Sigmoid colon (tissue), 7 donors: ENCODE results near the gene NBPF1. TPM values are rescaled to one million over a fixed set of nuclear protein-coding genes. Genes with fewer than 3 reads are reported as not detected.
"Not testable (repeated sequence)": the region's sequence is repeated elsewhere in the genome, so short reads cannot be mapped to it uniquely, and the experiment has no call there.

Source experiments
- DNase-seq: peaks from one replicate; pipeline ENCODE4 v3.0.0-alpha.2; 2019
- H3K27ac ChIP-seq, 4 donors: fragments of 200-600 bp; sonication (generic); one replicate each; pipeline ENCODE4 v1.5.1; 2016 to 2019; ENCODE audit warnings: mild to moderate bottlenecking in 1 of 4
- H3K27me3 ChIP-seq, 3 donors: fragments of 200-600 bp; sonication (generic); one replicate each; pipeline ENCODE4 v1.5.1; 2019; ENCODE audit warnings: mild to moderate bottlenecking in 1 of 3
- H3K36me3 ChIP-seq, 4 donors: fragments of 200-600 bp; sonication (generic); one replicate each; pipeline ENCODE4 v1.5.1; 2016 to 2019
- H3K4me1 ChIP-seq, 4 donors: fragments of 200-600 bp; sonication (generic); one replicate each; pipeline ENCODE4 v1.5.1; 2017 to 2019
- H3K4me3 ChIP-seq, 4 donors: fragments of 200-600 bp; sonication (generic); one replicate each; pipeline ENCODE4 v1.5.1; 2017 to 2019; ENCODE audit warnings: mild to moderate bottlenecking in 2 of 4, moderate library complexity in 1 of 4
- H3K9me3 ChIP-seq, 4 donors: fragments of 200-600 bp in 3 of 4; sonication (generic) in 3 of 4; one replicate each; pipeline versions ENCODE4 v1.5.1 to v1.6.1; 2013 to 2019
- CTCF ChIP-seq, 4 experiments: fragments of 450-650 bp in 3 of 4; fragments of 200-600 bp in 1 of 4; IDR thresholded peaks; one replicate each; pipeline ENCODE4 v1.5.1; 2016 to 2019; ENCODE audit warnings: antibody characterized with exemption in 4 of 4, mild to moderate bottlenecking in 3 of 4, moderate library complexity in 2 of 4
- EP300 ChIP-seq, 4 donors: sonication (generic); formaldehyde crosslinking; IDR thresholded peaks; one replicate each; pipeline ENCODE4 v1.6.1; 2017; ENCODE audit warnings: antibody characterized with exemption in 4 of 4
- POLR2A ChIP-seq, 2 donors: fragments of 450-650 bp; IDR thresholded peaks; one replicate each; pipeline ENCODE4 v1.6.1; 2016; ENCODE audit warnings: antibody characterized with exemption in 2 of 2, mild to moderate bottlenecking in 2 of 2, moderate library complexity in 2 of 2
- POLR2AphosphoS5 ChIP-seq, 4 donors: sonication (generic); formaldehyde crosslinking; IDR thresholded peaks; one replicate each; pipeline ENCODE4 v1.6.1; 2017; ENCODE audit warnings: antibody characterized with exemption in 4 of 4
- WGBS, 2 donors: extraction: QIAGEN DNeasy Blood & Tissue Kit; methylation state at CpG; one replicate each; pipeline ENCODE4 v1.1.7; 2013; 5-methylcytosine and 5-hydroxymethylcytosine counted together
- intact Hi-C: fragments of 100-400 bp; cut with DNase I; formaldehyde crosslinking; loops from one replicate; pipeline ENCODE4 v1.15.1; 2023
- polyA plus RNA-seq, 3 donors: library from polyadenylated mRNA; stranded (reverse); fragments of 200-250 nt; gene quantifications; one replicate each; pipeline ENCODE4 v1.2.3, GENCODE V29; 2013
- total RNA-seq, 4 donors: library from RNA; depleted of rRNA; stranded (reverse); fragments of >200 nt; gene quantifications; one replicate each; pipeline ENCODE4 v1.1.0, GENCODE V29; 2016
- donor health status: healthy with polysubstance abuse.
- donor health status: Bipolar disorder and iron deficiency.
- donor health status: healthy.

NBPF1 gene
- total and polyA plus RNA-seq, 7 donors: 12.1 to 80.9 (median 32.9) TPM

GRCh38 chr1:16647179-16648176 lies 34.1 kb upstream of the NBPF1 start:
- peak; percentile 76 for DNase-seq
- intact Hi-C loops, H3K9me3 ChIP-seq, H3K36me3 ChIP-seq, H3K27ac ChIP-seq: not testable (repeated sequence)
- Histone ChIP-seq H3K27me3 (peaks cover 0 to 12% (median 0%) of the 10 kb centered on the region in 3 donors), H3K4me3 (peak overlapping the region in 1 of 4 donors; percentile 22), H3K4me1 (peaks cover 0 to 29% (median 23%) of the 10 kb centered on the region in 4 donors)
- WGBS, 2 donors: 8 to 20% methylated on average over 59 of the region's 84 CpGs

GRCh38 chr1:16646716-16647115 lies 33.4 kb upstream of the NBPF1 start:
- H3K4me1 ChIP-seq: peaks cover 0 to 37% (median 30%) of the 10 kb centered on the region in 4 donors
- 89 to 92% methylated on average over 14 to 15 of the region's 17 CpGs for WGBS, 2 donors

GRCh38 chr1:16646061-16646664 lies 32.8 kb upstream of the NBPF1 start:
- H3K9me3 ChIP-seq, intact Hi-C loops, H3K4me3 ChIP-seq, H3K27ac ChIP-seq, H3K36me3 ChIP-seq: not testable (repeated sequence)
- Histone ChIP-seq H3K4me1 (peaks cover 0 to 37% (median 30%) of the 10 kb centered on the region in 4 donors), H3K27me3 (peaks cover 0 to 12% (median 0%) of the 10 kb centered on the region in 3 donors)
- peak; percentile 70 for DNase-seq
- 91 to 92% methylated on average over 15 of the region's 15 CpGs for WGBS, 2 donors

More at GRCh38 chr1:16646716-16647115, 33.4 kb upstream of the NBPF1 start:
- intact Hi-C loops, DNase-seq, H3K9me3 ChIP-seq, H3K36me3 ChIP-seq, H3K4me3 ChIP-seq, H3K27ac ChIP-seq: not testable (repeated sequence)
- peaks cover 0 to 12% (median 0%) of the 10 kb centered on the region in 3 donors for H3K27me3 ChIP-seq

GRCh38 chr1:16645271-16646060 lies 32.1 kb upstream of the NBPF1 start:
- DNase-seq: peak; percentile 83
- H3K36me3 ChIP-seq, H3K9me3 ChIP-seq: not testable (repeated sequence)
- Histone ChIP-seq H3K4me1 (peaks cover 0 to 37% (median 30%) of the 10 kb centered on the region in 4 donors), H3K4me3 (peak overlapping the region in 3 of 4 donors; percentile 48 to 62 (median 59)), H3K27me3 (peaks cover 0 to 12% (median 0%) of the 10 kb centered on the region in 3 donors), H3K27ac (peak overlapping the region; percentile 79 to 83 (median 80))
- intact Hi-C loops: loop anchor here (2.0 kb wide), 1 partner anchor 33 kb away; the partner anchor contains the start of gene NBPF1
- WGBS, 2 donors: 79 to 90% methylated on average over 7 of the region's 7 CpGs

- Histone ChIP-seq H3K27me3 (peaks cover 0 to 12% (median 0%) of the 10 kb centered on the region in 3 donors), H3K4me3 (peak overlapping the region; percentile 48 to 62 (median 60)), H3K27ac (peak overlapping the region; percentile 79 to 83 (median 80)), H3K4me1 (peaks cover 0 to 37% (median 31%) of the 10 kb centered on the region in 4 donors)
- not testable (repeated sequence) for H3K36me3 ChIP-seq, H3K9me3 ChIP-seq
- DNase-seq: peak; percentile 99
- peak; percentile 82 to 95 (median 84) for TF ChIP-seq POLR2AphosphoS5 (IDR thresholded peaks at IDR 0.05)
- peak in 1 of 4 donors; percentile 66 for TF ChIP-seq EP300 (IDR thresholded peaks at IDR 0.05)
- TF ChIP-seq CTCF (IDR thresholded peaks at IDR 0.05): peak in 1 of 4 experiments; percentile 45
- peak in 1 of 2 donors; percentile 6 for TF ChIP-seq POLR2A (IDR thresholded peaks at IDR 0.05)
- intact Hi-C loops: loop anchor here (2.0 kb wide), 1 partner anchor 32 kb away; the partner anchor contains the start of gene NBPF1
- 3 to 10% methylated on average over 61 of the region's 61 CpGs for WGBS, 2 donors
Measured at GRCh38 chr1:16644482-16645270, 31.3 kb upstream of the NBPF1 start.

GRCh38 chr1:16644193-16644481 lies 30.8 kb upstream of the NBPF1 start:
- intact Hi-C loops: loop anchor here (2.0 kb wide), 1 partner anchor 31 kb away; the partner anchor contains the start of gene NBPF1
- H3K4me3 ChIP-seq: peak overlapping the region; percentile 48 to 62 (median 60)
- 0 to 1% methylated on average over 16 of the region's 16 CpGs for WGBS, 2 donors
- H3K27ac ChIP-seq: peak overlapping the region; percentile 79 to 83 (median 80)
- peaks cover 0 to 6% (median 0%) of the 10 kb centered on the region in 4 donors for H3K36me3 ChIP-seq
- peaks cover 0 to 12% (median 0%) of the 10 kb centered on the region in 3 donors for H3K27me3 ChIP-seq
- peaks cover 0 to 37% (median 32%) of the 10 kb centered on the region in 4 donors for H3K4me1 ChIP-seq
- no peak for DNase-seq
- no peak for TF ChIP-seq EP300 (IDR thresholded peaks at IDR 0.05)
- TF ChIP-seq POLR2AphosphoS5 (IDR thresholded peaks at IDR 0.05): no peak
- TF ChIP-seq POLR2A (IDR thresholded peaks at IDR 0.05): no peak
- TF ChIP-seq CTCF (IDR thresholded peaks at IDR 0.05): no peak
- H3K9me3 ChIP-seq: no peaks in the 10 kb centered on the region

- not testable (repeated sequence) for H3K9me3 ChIP-seq, H3K36me3 ChIP-seq
- Histone ChIP-seq H3K4me3 (peak overlapping the region; percentile 48 to 62 (median 60)), H3K27me3 (peaks cover 0 to 12% (median 0%) of the 10 kb centered on the region in 3 donors), H3K27ac (peak overlapping the region; percentile 79 to 83 (median 80)), H3K4me1 (peaks cover 0 to 37% (median 32%) of the 10 kb centered on the region in 4 donors)
- WGBS, 2 donors: 15 to 25% methylated on average over 12 of the region's 12 CpGs
- peak; percentile 73 for DNase-seq
- intact Hi-C loops: loop anchor here (2.0 kb wide), 1 partner anchor 31 kb away; the partner anchor contains the start of gene NBPF1
Measured at GRCh38 chr1:16643476-16644192, 30.3 kb upstream of the NBPF1 start.

- intact Hi-C loops, H3K27me3 ChIP-seq, H3K9me3 ChIP-seq, H3K36me3 ChIP-seq: not testable (repeated sequence)
- Histone ChIP-seq H3K4me3 (peak overlapping the region in 1 of 4 donors; percentile 62), H3K4me1 (peaks cover 0 to 37% (median 32%) of the 10 kb centered on the region in 4 donors), H3K27ac (peak overlapping the region in 1 of 4 donors; percentile 21)
- 74 to 92% methylated on average over 4 of the region's 4 CpGs for WGBS, 2 donors
- peak; percentile 80 for DNase-seq
Measured at GRCh38 chr1:16643001-16643411, 29.6 kb upstream of the NBPF1 start.
